Ureter (tissue), 1 donor: ENCODE results near the gene QPRT. TPM values are rescaled to one million over a fixed set of nuclear protein-coding genes. Genes with fewer than 3 reads are reported as not detected.
"Not testable (repeated sequence)": the region's sequence is repeated elsewhere in the genome, so short reads cannot be mapped to it uniquely, and the experiment has no call there.

Experiments
- DNase-seq: peaks from one replicate; pipeline ENCODE4 v3.0.0-alpha.2; 2020; ENCODE audit warnings: low spot score
- total RNA-seq: library from RNA; stranded (reverse); gene quantifications from one replicate; pipeline ENCODE4 v1.2.4, GENCODE V29; 2023
- donor health status: DM: yes; HTN: yes; CAD: no.

The QPRT gene
- total RNA-seq, 1 donor from 2014 or later: 24.7 TPM

GRCh38 chr16:29717113-29717512 lies 38.1 kb downstream of the QPRT start:
- DNase-seq: no peak

GRCh38 chr16:29719063-29719462 lies 40.1 kb downstream of the QPRT start:
- no peak for DNase-seq

GRCh38 chr16:29720703-29721102 lies 41.7 kb downstream of the QPRT start:
- no peak for DNase-seq

DNA sequence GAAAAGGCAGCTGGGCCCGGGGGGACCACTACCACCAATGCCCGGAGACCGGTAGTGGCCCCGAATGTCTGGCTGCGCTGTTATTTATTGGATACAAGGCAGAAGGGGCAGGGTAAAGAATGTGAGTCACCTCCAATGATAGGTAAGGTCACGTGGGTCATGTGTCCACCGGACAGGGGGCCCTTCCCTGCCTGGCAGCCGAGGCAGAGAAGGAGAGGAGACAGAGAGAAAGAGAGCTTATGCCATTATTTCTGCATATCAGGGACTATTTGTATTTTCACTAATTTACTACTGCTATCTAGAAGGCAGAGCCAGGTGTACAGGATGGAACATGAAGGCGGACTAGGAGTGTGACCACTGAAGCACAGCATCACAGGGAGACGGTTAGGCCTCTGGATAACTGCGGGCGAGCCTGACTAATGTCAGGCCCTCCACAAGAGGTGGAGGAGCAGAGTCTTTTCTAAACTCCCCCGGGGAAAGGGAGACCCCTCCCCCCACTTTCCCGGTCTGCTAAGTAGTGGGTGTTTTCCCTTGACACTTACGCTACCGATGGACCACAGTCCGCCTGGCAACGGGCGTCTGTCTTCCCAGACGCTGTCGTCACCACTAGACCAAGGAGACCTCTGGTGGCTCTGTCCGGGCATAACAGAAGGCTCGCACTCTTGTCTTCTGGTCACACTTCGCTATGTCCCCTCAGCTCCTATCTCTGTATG lies 42.3 kb downstream of the QPRT start:
- peak; percentile 73 for DNase-seq

GRCh38 chr16:29726845-29727377 lies 47.9 kb downstream of the QPRT start:
- DNase-seq: no peak

GRCh38 chr16:29727452-29727851 lies 48.5 kb downstream of the QPRT start:
- no peak for DNase-seq

GRCh38 chr16:29729116-29729521 lies 50.1 kb downstream of the QPRT start:
- DNase-seq: no peak

DNA sequence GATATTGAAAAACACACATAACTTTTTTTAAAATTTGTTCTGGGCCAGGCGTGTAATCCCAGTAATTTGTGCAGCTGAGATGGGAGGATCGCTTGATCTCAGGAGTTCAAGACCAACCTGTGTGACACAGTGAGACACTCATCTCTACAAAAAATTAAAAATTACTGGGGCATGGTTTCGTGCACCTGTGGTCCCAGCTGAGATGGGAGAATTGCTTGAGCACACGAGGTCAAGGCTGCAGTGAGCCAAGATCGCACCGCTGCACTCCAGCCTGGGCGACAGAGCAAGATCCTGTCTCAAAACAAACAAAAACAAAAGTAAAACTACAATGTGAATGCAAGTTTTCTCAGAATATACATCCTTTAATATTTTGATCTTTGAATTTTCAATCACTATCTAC lies 51.7 kb downstream of the QPRT start:
- DNase-seq: no peak

GRCh38 chr16:29731768-29732601 lies 53.0 kb downstream of the QPRT start:
- not testable (repeated sequence) for DNase-seq

GRCh38 chr16:29734786-29735185 lies 55.8 kb downstream of the QPRT start:
- DNase-seq: no peak

DNA sequence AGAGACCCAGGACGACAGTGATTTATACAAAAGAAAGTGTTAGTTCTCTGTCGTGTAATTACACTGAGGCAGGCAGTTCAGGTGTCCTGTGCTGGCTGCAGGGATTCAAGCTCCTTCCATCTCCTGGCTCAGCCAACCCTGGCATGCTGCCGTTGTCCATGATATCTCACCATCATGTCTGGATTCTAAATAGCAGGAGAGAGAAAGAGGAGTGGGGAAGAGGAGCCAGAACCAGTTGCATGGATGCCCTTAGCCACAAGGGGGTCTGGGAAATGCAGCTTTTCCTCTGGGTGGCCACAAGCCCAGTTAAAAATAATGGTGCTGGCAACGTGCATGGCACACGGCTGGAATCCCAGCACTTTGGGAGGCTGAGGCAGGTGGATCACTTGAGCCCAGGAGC lies 57.1 kb downstream of the QPRT start:
- no peak for DNase-seq

DNA sequence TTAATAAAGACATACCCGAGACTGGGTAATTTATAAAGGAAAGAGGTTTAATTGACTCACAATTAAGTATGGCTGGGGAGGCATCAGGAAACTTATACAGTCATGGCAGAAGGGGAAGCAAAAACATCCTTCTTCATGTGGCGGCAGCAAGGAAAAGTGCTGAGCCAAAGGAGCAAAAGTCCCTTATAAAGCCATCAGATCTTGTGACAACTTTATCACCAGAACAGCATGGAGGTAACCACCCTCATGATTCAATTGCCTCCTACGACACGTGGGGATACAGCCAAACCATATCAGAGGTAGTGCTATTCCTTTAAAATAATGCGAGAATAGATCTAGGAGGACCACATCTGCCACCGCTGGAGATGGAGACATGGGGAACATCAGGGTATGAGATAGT lies 57.8 kb downstream of the QPRT start:
- no peak for DNase-seq

DNA sequence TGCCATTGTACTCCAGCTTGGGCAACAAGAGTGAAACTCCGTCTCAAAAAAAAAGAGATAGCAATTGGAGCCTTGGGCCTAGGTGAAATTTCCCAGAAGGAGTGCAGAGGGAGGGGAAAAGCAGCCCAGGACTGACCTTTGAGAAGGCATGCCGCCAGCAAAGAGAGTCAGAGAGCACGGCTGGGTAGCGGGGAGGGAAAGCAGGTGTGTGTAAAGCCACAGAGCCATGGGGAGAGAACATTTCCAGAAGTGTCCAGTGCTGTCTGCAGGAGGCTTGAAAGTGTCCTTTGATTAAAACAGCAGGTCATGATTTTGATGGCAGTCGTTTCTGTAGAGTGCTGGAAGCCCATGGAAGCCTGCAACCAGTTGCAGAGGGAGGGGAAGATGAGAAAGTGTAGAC lies 58.7 kb downstream of the QPRT start:
- no peak for DNase-seq

DNA sequence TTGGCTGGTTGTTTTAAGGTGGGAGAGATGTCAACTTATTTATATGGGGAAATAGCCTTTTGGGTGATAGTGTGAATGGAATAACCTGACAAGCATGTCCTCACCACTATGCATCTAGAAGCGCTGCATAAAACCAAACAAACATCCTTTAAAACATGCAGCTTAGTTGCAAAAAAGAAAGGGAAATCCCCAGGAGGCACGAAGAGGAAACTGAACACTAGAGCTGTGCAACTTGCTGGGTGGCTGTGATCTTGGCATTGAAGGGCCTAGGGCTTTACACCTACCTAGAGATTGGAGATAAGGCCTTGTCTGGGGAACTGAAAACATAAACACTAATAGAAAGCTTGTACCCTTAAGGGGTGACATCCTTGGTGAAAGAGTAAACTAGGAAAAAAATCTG lies 59.5 kb downstream of the QPRT start:
- DNase-seq: no peak

DNA sequence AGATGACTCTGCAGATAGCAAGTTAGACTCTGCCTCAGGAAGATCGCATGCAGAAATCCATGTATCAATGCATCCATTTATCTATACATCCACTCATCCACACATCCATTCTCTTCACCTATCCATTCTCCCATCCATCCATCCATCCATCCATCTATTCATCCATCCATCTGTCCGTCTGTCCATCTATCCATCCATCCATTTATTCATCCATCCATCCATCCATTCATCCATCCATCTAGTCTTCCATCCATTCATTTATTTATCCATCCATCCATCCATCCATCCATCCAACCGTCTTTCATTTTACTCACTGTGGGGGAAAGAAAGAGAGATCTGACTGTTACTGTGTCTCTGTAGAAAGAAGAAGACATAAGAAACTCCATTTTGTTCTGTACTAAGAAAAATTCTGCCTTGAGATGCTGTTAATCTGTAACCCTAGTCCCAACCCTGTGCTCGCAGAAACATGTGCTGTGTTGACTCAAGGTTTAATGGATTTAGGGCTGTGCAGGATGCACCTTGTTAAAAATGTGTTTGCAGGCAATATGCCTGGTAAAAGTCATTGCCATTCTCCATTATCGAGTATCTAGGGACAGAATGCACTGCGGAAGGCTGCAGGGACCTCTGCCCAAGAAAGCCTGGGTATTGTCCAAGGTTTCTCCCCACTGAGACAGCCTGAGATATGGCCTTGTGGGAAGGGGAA lies 61.1 kb downstream of the QPRT start:
- DNase-seq: not testable (repeated sequence)

DNA sequence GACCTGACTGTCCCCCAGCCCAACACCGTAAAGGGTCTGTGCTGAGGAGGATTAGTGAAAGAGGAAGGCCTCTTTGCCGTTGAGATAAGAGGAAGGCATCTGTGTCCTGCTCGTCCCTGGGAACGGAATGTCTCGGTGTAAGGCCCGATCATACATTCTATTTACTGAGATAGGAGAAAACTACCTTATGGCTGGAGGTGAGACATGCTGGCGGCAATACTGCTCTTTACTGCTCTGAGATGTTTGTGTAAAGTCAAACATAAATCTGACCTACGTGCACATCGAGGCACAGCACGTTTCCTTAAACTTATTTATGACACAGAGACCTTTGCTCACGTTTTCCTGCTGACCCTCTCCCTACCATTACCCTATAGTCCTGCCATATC lies 61.6 kb downstream of the QPRT start:
- not testable (repeated sequence) for DNase-seq

DNA sequence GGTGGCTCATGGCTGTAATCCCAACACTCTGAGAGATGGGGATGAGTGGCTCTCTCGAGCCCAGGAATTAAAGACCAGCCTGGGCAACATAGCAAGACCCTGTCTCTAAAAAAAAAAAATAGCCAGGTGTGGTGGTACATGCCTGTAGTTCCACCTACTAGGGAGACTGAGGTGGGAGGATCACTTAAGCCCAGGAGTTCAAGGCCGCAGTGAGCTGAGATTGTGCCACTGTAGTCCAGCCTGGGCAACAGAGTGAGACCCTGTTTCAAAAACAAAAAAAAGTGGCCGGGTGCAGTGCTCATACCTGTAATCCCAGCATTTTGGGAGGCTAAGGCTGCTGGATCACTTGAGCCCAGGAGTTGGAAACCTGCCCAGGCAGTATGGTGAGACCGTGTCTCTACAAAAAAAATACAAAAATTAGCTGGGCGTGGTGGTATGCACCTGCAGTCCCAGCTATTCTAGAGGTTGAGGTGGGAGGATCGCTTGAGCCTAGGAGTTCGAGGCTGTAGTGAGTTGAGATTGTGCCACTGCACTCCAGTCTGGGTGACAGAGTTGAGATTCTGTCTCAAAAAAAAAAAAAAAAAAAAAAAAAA lies 63.8 kb downstream of the QPRT start:
- no peak for DNase-seq

GRCh38 chr16:29743475-29743826 lies 64.5 kb downstream of the QPRT start:
- DNase-seq: no peak

DNA sequence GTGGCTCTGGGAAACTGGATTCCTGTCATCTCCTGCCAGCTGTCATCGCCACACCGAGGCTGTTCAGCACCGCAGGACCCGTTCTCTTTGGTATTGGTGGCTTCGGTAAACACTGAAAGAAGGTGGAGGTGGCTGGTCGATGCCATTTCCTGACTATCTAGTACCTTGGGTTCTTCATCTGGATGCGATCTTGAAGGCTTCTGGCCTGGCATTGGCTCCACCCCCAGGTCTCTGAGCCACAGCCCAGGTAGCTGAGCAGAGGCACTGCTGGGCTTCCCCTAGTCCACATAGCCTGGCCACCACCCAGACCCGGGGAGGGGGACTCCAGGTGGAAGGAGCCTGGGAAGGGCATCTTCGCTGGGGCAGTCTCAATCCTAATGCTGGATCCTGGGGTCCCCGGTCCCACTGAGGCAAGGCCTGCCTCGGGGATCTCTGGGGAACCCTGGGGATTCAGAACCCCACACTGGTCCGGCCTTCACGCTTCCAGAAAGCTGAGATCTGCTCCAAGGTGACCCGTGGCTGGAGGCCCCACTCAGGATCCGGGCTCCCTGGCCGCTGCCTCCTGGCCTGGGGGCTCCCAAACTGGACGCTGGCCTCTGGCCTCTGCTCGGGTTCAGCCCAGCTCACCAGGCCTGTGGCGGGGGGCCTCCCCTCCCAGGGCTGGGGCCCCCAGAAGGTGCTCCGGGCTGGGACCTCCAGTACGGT lies 65.0 kb downstream of the QPRT start:
- DNase-seq: no peak

- no peak for DNase-seq
Measured at GRCh38 chr16:29744541-29745101, 65.6 kb downstream of the QPRT start.
